T-helper 17 cell (primary cell): ENCODE data around the gene RNF180. TPM values are rescaled to one million over a fixed set of nuclear protein-coding genes. Genes with fewer than 3 reads are reported as not detected.
"Not testable (repeated sequence)": the region's sequence is repeated elsewhere in the genome, so short reads cannot be mapped to it uniquely, and the experiment has no call there.

Source experiments
- ATAC-seq: fragments of 150-1000 bp; cut with Tn5 transposase; 2 replicates; pipeline ENCODE4 v1.10.0; 2021; ENCODE audit warnings: mild to moderate bottlenecking, moderate library complexity
- DNase-seq, 3 donors: peaks; one replicate each; pipeline versions ENCODE4 v3.0.0 to v3.0.0-alpha.2; 2020 to 2021
- H3K9me3 ChIP-seq: one replicate; pipeline ENCODE4 v1.7.0; 2013; ENCODE audit warnings: low read length, mild to moderate bottlenecking; ENCODE audit not compliant: control insufficient read depth, poor library complexity, severe bottlenecking
- H3K27ac Mint-ChIP-seq: one replicate; pipeline ENCODE4 v1.8.0; 2022; ENCODE audit warnings: mild to moderate bottlenecking, moderate library complexity, mixed read lengths
- H3K27me3 Mint-ChIP-seq: one replicate; pipeline ENCODE4 v1.8.0; 2022; ENCODE audit warnings: mixed read lengths
- H3K36me3 Mint-ChIP-seq: one replicate; pipeline ENCODE4 v1.8.0; 2022; ENCODE audit warnings: low read depth, mixed read lengths
- H3K4me1 Mint-ChIP-seq: one replicate; pipeline ENCODE4 v1.8.0; 2022; ENCODE audit warnings: mild to moderate bottlenecking, mixed read lengths
- H3K4me3 Mint-ChIP-seq: one replicate; pipeline ENCODE4 v1.8.0; 2022; ENCODE audit warnings: mild to moderate bottlenecking, moderate library complexity, mixed read lengths
- total RNA-seq, 4 donors: library from RNA in 2 of 4; stranded (reverse) in 2 of 4; gene quantifications; one replicate each; pipeline ENCODE4 v1.2.3 and lab custom pipeline; 2022 to 2026

The RNF180 gene
- total RNA-seq, 2 donors from 2014 or later = not detected

GRCh38 chr5:64397552-64397951 is 231.9 kb downstream of the RNF180 start:
- no peak overlapping the region for H3K27ac Mint-ChIP-seq
- ATAC-seq = no peak

GRCh38 chr5:64398735-64399134 is 233.1 kb downstream of the RNF180 start:
- not testable (repeated sequence) for H3K27ac Mint-ChIP-seq, H3K4me3 Mint-ChIP-seq, H3K27me3 Mint-ChIP-seq, H3K36me3 Mint-ChIP-seq, H3K4me1 Mint-ChIP-seq, H3K9me3 ChIP-seq, ATAC-seq, DNase-seq

More at GRCh38 chr5:64397552-64397951, 231.9 kb downstream of the RNF180 start:
- no peaks in the 10 kb centered on the region for H3K9me3 ChIP-seq
- Mint-ChIP-seq H3K4me3 (no peak overlapping the region), H3K36me3 (no peaks in the 10 kb centered on the region), H3K27me3 (no peaks in the 10 kb centered on the region), H3K4me1 (no peaks in the 10 kb centered on the region)
- no peak for DNase-seq

GRCh38 chr5:64407103-64407825 is 241.6 kb downstream of the RNF180 start:
- H3K27ac Mint-ChIP-seq, H3K9me3 ChIP-seq, H3K4me1 Mint-ChIP-seq: not testable (repeated sequence)

GRCh38 chr5:64417390-64417789 is 251.7 kb downstream of the RNF180 start:
- Mint-ChIP-seq H3K4me3 (no peak overlapping the region), H3K36me3 (no peaks in the 10 kb centered on the region), H3K27me3 (no peaks in the 10 kb centered on the region), H3K27ac (no peak overlapping the region), H3K4me1 (no peaks in the 10 kb centered on the region)
- no peaks in the 10 kb centered on the region for H3K9me3 ChIP-seq
- no peak for ATAC-seq
- no peak for DNase-seq

More at GRCh38 chr5:64407103-64407825, 241.6 kb downstream of the RNF180 start:
- not testable (repeated sequence) for ATAC-seq, DNase-seq, H3K27me3 Mint-ChIP-seq, H3K4me3 Mint-ChIP-seq, H3K36me3 Mint-ChIP-seq

- Mint-ChIP-seq H3K36me3 (no peaks in the 10 kb centered on the region), H3K27me3 (no peaks in the 10 kb centered on the region), H3K27ac (no peak overlapping the region), H3K4me3 (no peak overlapping the region), H3K4me1 (no peaks in the 10 kb centered on the region)
- no peak for DNase-seq
- no peak for ATAC-seq
- H3K9me3 ChIP-seq = no peaks in the 10 kb centered on the region
These were observed 252.4 kb downstream of the RNF180 start for GRCh38 chr5:64418013-64418412.

Other genes with a start within 250 kb of the RNF180 start
- not detected for gene HTR1A, start 203.4 kb upstream of the RNF180 start, total RNA-seq